ENCODE data around the gene ALG1.

DNA sequence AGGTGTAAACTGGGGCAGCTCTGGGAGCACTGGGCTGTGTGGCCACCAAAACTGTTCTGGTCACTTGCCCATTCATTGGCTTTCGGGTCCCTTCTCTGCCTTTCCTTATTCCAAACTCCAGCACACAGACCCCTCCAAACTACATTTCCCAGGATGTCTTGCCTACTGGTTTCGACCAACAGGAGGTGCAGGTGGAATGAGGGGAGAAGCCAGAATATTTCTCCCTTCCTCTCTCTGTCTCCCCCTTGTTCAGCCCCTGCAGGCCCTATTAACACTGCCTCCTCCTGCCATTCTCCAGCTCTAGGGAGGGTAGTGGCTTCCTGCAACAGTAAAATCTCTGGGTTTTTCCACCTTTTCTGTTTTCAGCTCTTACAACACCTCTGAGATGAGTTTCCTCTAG is 24.7 kb upstream of the ALG1 start:
- TF ChIP-seq, protein P1, sequence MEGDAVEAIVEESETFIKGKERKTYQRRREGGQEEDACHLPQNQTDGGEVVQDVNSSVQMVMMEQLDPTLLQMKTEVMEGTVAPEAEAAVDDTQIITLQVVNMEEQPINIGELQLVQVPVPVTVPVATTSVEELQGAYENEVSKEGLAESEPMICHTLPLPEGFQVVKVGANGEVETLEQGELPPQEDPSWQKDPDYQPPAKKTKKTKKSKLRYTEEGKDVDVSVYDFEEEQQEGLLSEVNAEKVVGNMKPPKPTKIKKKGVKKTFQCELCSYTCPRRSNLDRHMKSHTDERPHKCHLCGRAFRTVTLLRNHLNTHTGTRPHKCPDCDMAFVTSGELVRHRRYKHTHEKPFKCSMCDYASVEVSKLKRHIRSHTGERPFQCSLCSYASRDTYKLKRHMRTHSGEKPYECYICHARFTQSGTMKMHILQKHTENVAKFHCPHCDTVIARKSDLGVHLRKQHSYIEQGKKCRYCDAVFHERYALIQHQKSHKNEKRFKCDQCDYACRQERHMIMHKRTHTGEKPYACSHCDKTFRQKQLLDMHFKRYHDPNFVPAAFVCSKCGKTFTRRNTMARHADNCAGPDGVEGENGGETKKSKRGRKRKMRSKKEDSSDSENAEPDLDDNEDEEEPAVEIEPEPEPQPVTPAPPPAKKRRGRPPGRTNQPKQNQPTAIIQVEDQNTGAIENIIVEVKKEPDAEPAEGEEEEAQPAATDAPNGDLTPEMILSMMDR (IDR thresholded peaks at IDR 0.05; ENCODE audit: insufficient read depth, low read length, poor library complexity, severe bottlenecking): no peak
- no peak for TF ChIP-seq EZH2phosphoT487 (conservative IDR thresholded peaks at IDR 0.05; ENCODE audit: low read length)

All from SU-DHL-6 (cell line).